Stimulated activated CD8-positive, alpha-beta memory T cell treated with anti-CD3 and anti-CD28 coated beads, Interleukin-2, amount 100 ng/mL, for 48 hours (primary cell): ENCODE measurements around the gene ITGB8.

Experiments used
- DNase-seq, 2 donors: peaks; one replicate each; pipeline ENCODE4 v3.0.0-alpha.2; 2020; ENCODE audit warnings: low read depth in 2 of 2

Gene ITGB8

DNA sequence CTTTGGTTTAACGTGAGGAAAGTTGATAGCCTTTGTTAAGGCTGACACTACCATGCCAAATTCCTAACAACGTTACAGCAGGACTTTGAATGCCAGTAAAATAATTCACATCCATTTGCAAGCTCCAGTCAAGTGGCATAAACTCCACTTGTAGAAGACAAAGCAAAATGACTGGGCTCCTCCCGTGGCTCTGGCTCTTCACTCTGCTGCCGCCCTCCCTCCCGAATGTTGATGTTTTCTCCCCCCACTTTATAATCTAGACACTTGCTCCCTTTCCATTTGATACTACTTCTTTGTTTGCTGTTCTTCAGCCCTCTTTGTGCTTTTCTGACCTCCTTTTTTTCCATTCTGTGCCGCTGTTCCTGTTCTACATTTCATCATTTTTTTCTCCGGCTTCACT, 22.8 kb upstream of the ITGB8 start:
- no peak for DNase-seq

DNA sequence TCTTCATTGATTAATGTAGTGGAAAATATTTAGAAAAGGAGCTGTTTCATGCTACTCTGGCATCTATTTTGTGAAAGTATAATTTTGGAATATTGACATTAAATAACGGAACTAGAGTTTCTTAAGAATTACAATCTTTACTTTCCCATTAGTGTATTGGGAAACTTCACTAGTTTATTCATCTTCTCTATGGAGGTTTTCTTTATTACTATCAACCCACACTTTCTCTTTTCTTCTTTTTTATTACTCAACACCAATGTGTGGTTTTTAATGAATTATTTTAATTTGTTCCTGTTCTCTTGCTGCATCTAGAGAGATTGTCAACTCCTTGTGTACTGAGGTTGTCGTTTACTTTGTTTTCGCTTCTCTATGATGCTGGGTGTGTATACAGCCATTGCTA, 20.4 kb upstream of the ITGB8 start:
- no peak for DNase-seq

DNA sequence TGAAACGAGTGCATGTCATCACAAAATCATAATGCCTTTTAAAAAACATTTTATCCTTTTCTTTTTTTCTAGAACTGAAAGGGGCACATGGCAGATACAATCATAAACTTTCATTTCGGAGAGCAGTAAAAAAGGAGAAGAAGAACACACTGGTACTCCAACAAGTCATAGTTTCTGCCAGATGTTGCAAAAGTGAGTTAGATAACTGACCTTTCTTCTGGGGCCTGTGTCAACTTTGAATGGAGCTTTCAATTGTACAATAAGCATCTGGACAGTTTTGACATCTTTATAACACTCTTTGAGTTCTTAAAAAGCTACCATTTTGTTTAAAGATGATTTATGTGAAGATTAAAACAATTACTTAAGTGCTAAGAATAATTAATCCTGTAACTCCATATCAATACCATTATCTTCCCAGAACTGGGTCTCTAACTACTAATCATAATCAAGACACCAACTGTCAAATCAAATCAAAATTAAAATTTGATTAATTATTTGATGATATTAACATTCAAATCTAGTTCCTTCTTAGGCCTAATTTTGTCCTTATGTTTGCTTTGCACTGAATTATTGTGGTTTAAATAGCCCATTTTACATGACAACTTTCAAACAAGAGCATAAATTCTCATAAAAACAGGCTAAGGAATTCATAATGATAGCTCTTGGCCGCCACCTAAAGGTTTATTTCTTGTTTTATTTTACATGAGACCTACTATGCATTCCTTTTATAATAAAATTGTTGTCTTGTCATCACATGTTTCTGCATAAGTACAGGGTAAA, 19.5 kb upstream of the ITGB8 start:
- no peak for DNase-seq

DNA sequence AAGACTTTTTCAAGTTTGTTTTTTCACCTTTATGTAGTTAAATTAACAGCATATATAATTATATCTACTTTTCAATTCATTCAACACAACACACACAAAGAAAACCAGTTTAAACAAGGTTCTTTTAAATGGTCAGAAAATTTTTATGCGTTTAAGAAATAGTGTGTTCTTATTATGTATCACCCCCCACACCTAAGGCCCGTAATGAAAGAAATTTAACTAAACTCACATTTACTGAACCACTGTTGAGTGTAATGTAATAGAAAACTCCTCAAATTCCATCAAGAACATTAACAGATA, 19.0 kb upstream of the ITGB8 start:
- no peak for DNase-seq

DNA sequence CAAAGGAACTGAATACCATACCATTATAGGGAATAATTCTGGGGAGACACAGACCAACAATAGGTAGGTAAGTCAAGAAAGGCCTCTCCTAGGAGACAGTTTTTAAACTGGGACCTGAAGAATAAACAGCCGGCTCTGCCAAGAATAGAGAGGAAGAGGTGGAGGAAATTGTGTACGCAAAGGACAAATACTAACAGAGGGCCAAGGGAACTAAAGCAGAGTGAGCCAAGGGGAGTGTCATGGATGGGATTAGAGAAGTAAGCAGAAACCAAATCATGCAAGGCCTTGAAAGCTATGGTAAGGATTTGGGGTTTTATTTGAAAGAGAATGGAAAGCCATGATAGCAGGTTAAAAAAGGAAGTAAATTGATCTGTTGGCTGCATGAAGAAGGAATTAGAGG, 18.1 kb upstream of the ITGB8 start:
- no peak for DNase-seq

DNA sequence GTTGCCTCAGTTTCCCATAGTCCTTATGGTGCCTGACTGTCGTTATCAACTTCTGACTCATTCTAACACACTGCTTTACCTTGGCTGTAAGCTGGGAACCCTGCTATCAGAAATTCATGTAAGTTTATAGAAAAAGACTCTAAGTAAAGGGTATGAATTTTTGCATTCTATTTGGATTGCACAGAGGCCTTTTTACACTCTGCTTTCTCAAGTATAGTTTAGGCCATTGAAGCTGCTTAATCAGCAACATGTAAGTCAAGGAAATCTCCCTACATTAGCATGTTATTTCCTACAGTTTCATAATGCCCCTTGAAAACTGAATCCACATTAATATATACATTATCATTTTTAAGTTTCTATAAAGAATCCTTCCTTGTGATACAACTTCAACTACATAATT, 17.1 kb upstream of the ITGB8 start:
- DNase-seq, result no peak

DNA sequence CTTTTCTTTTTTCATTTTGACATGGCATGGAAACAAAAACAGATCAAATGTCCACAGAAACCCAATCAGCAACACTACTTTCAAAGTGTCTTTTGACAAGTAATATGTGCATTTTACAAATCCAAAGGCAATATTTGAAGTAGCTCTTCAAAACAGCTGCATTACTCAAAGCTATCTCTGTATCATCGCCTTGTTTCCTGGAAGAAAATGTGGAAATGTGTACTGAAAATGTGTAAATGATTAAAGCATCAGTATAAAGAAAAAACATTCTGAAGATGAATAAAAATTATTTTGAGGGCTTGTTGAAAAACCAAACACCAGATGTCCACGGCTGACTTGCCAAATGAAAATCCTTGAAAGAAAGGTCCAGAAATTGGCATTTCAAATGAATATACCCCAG, 16.5 kb upstream of the ITGB8 start:
- DNase-seq, result no peak

DNA sequence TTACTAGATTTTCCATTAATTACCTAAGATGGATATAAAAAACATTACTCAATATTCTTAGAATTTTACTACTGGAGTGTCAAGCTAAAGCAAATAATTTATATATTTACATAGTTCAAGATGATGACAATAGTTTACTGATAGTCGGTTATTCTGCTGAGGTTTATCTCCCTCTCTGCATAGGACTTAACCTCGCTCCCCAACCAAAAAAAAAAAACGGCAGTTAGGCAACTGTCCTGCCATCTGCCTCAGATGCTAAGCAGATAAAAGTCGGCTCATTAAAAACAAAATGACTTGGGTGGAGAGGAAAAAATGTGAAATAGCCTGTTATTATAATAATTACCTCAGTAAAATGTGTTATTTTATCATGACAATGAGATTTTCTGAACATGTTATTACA, 14.0 kb upstream of the ITGB8 start:
- no peak for DNase-seq

DNA sequence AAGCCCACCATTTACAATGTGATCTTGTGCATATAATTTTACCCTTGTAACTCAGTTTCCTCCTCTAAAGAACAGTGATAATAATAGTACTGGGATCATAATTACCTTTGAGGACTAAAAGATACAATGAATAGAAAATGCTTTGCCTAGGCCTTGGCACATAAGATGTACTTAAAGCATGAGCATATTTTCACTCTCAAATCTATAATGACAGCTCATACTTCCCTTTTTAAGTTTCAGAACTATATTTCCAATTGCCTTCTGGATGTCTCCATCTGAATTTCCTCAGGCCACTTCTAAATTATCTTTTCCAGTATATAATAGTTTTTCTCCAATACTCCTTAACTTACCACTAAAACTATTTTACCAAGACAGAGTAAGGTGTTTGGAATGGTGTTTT, 13.3 kb upstream of the ITGB8 start:
- DNase-seq, result no peak

DNA sequence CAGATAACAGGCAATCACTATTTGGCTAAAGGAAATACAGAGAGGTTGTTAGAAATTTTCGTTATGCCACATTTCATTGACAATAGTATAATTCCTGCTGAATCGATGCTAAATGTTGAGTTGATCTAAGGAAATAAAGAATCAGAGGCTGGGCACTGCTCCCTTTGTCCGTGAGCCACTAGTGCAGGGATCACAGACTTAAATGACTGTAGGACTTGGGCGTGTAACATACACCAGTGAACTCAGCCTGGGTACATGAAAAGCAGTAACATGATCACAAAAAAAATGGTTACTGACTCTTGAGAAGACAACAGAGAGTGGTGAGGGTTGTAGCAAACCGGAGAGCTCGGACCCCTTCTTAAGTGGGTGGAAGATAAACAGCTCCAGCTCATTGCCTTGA, 11.8 kb upstream of the ITGB8 start:
- DNase-seq, result no peak

DNA sequence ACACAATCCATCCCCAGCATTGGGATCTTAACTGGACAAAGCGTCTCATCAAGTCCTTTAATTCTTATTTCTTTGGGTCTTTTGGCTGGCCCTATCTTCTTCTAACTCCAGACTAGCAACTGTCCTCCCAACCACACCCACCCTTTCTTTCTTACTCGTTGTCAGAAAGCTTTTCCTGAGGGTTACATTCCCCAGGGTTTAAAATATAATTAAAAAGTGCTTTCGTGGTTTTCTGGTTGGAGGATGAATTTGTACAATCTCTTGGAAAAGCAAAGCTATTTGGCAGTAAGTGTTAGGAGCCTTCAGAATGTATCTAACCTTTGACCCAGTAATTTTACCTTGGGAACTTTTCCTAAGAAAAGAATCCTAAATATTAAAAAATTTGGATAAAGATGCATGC, 10.4 kb upstream of the ITGB8 start:
- no peak for DNase-seq

DNA sequence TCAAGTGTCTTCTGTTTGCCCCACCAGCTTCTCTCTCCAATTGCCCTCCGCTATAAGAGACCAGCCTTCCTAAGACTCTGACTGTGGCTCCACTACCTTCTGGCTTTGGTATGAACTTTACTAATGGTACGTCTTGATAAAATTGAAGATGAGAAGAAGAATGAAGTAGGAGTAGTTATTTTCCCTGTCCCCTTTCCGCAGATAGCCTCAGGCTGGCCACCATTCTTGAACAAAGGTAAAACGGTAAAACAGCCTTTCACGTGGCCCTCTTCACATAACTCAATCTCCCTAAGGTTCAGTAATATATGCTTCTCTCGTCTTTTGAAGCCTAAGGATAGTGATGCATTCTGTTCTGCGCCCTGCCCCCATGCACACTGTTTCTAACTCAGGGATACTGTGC, 9.9 kb upstream of the ITGB8 start:
- no peak for DNase-seq

DNA sequence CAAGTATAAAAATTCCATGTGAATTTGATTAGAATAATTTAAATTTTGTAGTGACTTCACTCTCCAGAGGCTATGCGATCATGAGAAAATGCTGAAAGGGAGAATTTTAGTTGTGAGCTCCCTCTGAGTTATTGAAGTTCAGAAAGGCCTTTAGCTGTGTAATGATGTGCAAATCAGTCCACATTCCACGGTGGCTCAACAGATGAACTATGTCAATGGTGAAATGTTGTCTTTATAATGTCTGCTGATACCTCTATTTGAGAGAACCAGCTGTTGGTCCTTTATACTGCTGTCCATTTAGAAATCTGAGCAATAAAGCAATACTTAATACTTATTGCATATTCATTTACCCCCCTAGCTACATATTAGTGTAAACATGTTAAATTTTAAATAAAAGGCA, 7.1 kb upstream of the ITGB8 start:
- no peak for DNase-seq

DNA sequence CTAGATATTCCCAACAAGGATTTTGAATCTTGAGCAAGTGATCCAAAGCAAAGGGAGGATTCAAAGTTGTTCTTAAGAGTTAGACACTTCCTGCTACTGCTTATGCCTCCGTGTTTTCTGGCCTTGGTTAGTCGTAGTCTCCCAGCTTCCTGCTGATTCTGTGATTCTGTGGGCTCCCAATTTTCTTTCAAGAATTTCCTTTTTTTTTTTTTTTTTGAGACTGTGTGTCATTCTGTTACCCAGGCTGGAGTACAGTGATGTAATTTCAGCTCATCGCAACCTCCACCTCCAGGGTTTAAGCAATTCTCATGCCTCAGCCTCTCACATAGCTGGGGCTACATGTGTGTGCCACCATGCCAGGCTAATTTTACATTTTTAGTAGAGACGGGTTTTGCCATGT, 4.4 kb upstream of the ITGB8 start:
- DNase-seq, result no peak

DNA sequence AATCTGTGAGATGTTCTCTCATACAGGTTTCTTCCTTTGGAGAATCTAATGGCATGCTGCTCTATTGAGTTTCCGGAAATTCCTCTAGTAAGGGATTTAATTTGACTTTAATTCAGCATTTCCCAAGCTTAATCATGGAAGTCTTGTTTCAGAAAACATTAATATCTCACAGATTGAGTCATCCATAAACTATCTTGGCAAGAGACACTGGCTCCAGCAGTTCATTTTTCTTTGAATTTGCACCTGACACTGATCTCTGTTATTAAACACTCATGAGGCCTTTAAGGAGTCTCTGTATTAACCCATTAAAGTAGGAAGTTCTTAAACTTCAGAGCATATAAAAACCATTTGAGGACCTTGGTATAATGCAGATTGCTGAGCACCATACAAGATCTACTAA, 3.6 kb upstream of the ITGB8 start:
- no peak for DNase-seq

DNA sequence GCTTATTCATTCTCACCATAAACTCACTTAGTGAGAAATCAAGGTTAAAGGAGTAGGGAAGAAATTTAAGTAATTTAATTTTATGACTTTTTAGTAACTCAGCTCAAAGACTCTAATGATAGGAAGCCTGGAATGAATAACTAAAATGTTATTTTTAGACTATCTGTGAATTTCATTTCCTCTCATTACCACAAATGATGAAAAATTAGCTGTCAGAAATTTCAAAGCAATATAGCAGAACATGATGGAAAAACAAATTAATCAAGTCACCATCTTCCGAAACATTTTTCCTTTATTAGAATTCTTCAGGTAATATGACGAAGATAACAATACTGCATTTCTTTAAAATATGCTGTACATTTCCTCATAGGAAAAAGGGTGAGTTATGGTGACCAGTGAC, 2.7 kb upstream of the ITGB8 start:
- DNase-seq, result no peak

DNA sequence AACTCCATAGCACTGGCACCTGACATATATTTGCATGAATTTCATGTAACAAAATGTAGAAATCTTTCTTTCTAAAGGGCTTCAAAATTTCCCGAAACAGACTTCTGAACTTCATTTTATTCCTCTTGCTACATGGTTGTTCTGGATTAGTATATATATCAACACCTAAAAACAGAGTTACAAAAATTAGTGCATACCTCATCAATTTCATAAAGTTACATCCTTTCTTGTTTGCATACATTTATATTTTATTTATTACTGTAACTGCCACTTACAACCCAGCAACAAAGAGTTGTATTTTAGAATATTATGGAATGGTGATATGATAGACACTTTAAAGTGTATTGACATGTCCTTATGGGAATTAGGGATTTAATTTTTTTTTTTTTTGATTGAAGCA, 2.0 kb upstream of the ITGB8 start:
- DNase-seq, result no peak

DNA sequence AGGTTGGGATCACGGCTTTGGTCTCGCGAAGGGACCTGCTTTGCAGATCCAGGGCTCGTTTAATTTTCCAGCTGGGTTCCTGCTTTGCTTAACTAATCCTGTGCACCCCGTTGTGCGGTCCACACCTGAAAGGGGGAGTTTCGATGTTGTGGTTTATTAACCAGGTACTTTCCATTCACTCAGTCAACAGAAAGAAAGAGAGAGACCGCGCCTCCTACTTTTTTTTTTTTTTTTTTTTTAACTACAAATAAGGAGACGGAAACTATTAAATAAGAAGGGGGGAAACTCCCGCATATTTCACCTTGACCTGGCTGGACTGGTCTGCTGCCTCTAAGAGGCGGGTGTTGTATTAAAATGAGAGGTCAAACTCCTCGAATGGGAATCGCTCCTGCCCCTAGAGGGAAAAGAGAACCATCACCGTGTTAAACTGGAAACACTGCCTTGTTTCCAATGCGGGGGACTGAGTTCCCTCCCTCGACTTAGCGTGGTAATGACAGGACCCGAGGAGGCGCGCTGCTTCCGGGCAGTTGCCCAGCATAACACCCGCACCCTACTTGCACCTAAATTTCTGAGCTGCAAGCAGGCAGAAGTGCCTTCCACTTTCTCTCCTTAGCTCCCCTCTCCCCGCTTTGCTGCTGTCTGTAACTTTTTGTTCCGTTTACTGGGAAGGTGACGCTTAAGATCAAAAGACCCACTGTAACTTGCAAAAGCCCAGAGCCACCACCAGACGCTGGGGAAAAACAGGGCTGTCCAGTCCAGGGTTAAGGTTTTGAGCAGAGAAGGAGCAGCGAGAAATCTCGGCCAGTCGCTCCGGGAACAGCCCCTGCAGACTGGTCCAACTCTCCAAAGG, 1.1 kb upstream of the ITGB8 start:
- no peak for DNase-seq

DNA sequence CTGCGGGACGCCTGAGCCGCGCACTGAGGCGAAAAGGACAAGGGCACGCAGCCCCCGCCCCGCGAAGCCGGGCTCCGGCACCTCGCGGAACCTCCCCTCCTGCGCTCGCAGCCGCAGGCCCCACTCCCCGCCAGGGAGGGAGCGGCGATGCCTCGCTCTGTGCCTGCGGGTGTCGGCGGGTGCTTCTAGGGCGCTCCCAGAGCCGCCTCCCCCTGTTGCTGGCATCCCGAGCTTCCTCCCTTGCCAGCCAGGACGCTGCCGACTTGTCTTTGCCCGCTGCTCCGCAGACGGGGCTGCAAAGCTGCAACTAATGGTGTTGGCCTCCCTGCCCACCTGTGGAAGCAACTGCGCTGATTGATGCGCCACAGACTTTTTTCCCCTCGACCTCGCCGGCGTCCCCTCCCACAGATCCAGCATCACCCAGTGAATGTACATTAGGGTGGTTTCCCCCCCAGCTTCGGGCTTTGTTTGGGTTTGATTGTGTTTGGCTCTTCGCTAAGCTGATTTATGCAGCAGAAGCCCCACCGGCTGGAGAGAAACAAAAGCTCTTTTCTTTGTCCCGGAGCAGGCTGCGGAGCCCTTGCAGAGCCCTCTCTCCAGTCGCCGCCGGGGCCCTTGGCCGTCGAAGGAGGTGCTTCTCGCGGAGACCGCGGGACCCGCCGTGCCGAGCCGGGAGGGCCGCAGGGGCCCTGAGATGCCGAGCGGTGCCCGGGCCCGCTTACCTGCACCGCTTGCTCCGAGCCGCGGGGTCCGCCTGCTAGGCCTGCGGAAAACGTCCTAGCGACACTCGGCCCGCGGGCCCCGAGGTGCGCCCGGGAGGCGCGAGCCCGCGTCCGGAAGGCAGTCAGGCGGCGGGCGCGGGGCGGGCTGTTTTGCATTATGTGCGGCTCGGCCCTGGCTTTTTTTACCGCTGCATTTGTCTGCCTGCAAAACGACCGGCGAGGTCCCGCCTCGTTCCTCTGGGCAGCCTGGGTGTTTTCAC, 519 bp downstream of the ITGB8 start:
- DNase-seq, result peak; percentile 5 to 6

DNA sequence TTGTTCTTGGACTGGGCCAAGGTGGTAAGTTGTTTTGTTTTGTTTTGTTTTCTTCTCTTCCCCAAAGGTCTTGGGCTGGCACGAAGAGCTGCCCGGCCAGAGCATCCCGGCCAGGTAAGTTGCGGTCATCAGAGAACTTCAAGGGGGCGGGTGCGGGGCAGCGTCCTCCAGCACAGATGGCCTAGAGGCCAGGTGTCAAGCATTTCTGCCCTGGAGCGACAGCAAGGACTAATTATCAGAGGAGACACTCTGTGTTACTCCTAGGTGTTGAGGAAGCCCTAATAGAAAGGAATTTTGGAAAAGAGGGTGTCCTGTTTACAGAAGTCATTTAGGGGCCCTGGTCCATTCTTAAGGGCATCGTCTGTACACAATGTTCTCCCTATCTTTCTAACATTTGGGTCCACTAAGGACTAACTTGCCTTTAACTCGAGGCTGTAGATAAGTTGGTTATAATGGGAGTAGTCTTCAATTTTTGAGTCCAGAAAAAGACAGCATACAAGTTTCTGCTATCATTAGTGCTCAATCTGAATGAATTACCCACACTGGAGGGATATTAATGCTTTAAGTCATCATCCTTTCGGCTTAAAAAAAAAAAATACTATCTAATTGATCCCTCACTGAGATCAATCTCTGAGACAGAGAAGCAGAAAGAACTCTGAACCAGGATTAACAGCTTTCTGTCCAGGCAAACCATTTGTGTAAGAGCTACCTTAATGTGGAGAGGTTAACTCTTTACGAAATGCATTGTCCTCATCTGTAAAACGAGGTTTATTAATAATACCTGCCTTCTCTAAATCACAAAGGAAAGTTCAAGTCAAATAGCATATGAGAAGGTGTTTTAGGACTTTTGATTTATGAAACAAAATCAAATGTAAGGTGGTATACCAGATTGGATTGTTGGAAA, 1.5 kb downstream of the ITGB8 start:
- DNase-seq, result no peak

DNA sequence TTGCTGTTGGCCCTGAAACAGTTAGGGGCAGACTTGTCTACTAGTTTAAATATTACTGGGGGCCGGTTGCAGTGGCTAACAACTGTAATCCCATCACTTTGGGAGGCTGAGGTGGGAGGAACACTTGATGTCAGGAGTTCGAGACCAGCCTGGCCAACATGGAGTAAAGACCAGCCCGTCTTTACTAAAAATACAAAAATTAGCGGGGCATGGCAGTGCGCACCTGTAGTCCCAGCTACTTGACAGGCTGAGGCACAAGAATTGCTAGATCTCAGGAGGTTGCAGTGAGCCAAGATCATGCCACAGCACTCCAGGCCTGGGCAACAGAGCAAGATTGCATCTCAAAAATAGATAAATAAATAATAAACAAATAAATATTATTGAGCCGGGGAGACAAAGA, 7.6 kb downstream of the ITGB8 start:
- DNase-seq, result no peak
